ENCODE data around the gene ZNF346. TPM values are rescaled to one million over a fixed set of nuclear protein-coding genes. Genes with fewer than 3 reads are reported as not detected.
A peak's percentile ranks its signal among the peaks of the same experiment; 100 is the strongest.

Gene ZNF346
- total and polyA plus RNA-seq, 8 donors: 4.5 to 10.4 (median 7.6) TPM

DNA sequence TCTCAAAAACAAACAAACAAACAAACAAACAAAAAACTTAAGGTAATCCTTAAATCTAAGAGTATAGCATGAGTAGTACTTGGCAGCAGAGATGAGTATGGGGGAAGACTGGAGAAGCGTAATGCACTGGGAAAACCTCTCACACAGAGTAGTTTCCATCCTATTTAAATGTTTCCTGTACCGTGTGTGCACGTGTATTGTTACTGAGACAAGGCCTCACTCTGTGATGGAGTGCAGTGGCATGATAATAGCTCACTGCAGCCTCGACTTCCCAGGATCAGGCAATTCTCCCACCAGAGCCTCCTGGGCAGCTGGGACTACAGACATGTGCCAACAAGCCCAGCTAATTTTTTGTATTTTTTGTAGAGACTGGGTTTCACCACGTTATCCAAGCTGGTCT lies 18.8 kb upstream of the ZNF346 start:
- FAIRE-seq (no peak), DNase-seq (no peak), ATAC-seq (no peak)
- Histone ChIP-seq H3K27ac (no peak overlapping the region), H3K27me3 (no peaks in the 10 kb centered on the region), H3K9me3 (no peaks in the 10 kb centered on the region), H3K36me3 (no peaks in the 10 kb centered on the region), H3K4me1 (peaks cover 5 to 13% (median 8%) of the 10 kb centered on the region in 3 donors), H3K4me3 (no peak overlapping the region)
- 72 to 73% methylated on average over 5 of the region's 5 CpGs for WGBS, 2 donors
- TF ChIP-seq, protein P1, sequence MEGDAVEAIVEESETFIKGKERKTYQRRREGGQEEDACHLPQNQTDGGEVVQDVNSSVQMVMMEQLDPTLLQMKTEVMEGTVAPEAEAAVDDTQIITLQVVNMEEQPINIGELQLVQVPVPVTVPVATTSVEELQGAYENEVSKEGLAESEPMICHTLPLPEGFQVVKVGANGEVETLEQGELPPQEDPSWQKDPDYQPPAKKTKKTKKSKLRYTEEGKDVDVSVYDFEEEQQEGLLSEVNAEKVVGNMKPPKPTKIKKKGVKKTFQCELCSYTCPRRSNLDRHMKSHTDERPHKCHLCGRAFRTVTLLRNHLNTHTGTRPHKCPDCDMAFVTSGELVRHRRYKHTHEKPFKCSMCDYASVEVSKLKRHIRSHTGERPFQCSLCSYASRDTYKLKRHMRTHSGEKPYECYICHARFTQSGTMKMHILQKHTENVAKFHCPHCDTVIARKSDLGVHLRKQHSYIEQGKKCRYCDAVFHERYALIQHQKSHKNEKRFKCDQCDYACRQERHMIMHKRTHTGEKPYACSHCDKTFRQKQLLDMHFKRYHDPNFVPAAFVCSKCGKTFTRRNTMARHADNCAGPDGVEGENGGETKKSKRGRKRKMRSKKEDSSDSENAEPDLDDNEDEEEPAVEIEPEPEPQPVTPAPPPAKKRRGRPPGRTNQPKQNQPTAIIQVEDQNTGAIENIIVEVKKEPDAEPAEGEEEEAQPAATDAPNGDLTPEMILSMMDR (IDR thresholded peaks at IDR 0.05): no peak
- intact Hi-C loops (cut with DNase I): no loop called here

DNA sequence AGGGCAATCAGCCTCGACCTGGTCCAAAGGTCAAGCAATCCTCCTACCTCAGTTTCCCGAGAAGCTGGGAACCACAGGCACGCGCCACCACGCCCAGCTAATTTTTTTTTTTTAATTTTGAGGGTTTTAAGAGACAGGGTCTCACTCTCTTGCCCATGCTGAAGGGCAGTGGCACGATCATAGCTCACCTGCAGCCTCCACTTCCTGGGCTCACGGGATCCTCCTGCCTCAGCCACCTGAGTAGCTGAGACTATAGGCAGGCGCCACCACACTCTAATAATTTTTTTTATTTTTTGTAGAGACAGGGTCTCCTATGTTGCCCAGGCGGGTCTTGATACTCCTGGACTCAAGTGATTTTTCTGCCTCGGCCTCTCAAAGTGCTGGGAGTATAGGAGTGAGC lies 17.5 kb upstream of the ZNF346 start:
- no peak for ATAC-seq
- no peak for DNase-seq
- WGBS, 2 donors: 82 to 89% methylated on average over 10 of the region's 10 CpGs
- Histone ChIP-seq H3K4me3 (peak overlapping the region in 2 of 4 donors; percentile 57 to 81), H3K27me3 (no peaks in the 10 kb centered on the region), H3K27ac (no peak overlapping the region), H3K36me3 (no peaks in the 10 kb centered on the region), H3K4me1 (peaks cover 5 to 13% (median 8%) of the 10 kb centered on the region in 3 donors), H3K9me3 (no peaks in the 10 kb centered on the region)
- TF ChIP-seq, protein P1 (IDR thresholded peaks at IDR 0.05): no peak
- intact Hi-C loops (cut with DNase I): no loop called here
- no peak for FAIRE-seq

DNA sequence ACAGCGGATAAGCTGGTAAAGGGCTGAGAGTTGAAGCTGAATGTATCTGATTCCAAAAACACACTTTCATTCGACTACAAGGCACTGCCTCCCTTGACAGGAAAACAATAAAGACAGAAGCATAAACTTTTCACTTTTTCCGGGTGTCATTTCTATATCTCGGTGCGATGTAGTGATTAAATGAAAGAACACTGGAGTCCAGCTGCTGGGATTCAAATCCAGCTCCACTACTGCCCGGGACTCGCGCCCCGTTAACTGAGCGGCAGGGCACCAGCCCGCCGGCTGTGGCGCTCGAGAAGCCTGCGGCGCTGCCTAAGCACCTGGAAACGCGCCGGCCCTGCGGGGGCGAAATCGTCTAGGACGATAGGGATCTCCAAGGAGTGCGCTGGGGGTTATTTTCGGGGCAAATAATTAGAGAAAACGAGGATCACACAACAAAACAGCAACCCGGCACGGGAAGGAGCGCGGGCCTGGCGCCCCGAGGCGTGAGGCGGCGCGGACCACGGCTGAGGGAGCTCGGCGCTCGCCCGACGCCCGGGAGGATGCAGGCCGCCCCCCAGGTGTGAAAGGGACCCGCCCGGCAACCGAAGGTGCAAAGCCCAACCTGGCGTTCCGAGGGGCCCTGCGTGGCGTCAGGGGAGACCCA lies 16.8 kb upstream of the ZNF346 start:
- ATAC-seq: peak; percentile 78 to 90 (median 82)

DNA sequence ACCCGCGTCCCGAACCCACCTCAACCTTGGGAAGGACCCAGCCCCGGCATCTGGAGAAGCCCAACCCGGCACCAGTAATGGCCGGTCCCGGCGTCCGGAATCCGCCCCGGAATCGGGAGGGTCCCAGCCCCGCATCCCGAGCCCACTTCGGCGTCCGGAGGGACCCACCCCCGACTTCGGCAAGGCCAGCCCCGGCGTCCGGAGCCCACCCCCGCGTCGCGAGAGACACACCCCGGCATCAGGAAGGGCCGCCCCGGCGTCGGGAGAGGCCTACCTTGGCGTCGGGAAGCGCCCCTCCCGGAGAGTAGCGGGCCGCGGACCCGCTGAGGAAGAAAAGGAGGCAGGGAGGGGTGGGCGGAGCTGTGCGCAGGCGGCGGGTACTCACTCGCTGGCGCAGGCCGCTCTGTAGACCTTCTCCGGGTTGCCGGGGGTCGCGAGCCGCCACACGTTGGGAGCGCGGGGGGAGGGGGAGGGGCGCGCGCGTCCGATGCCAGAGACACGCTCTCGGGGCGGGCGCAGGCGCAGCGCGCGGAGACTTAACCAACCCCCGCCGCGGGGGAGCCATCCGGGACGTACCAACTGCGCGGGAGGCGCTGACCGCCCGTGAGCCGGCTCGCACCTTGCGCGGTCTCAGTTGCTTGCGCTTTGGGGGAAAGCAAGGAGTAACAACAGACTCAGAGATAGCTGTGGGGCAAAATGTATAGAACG lies 16.1 kb upstream of the ZNF346 start, which contains the start of gene UIMC1:
TSS of gene UIMC1 (minus strand) at position 515 of the 708 bp plus-strand sequence. CDS start 24,164 bp downstream, outside the sequence.
- H3K9me3 ChIP-seq: no peaks in the 10 kb centered on the region
- TF ChIP-seq, protein P1 (IDR thresholded peaks at IDR 0.05): no peak
- WGBS, 2 donors: 0 to 1% methylated on average over 65 to 83 of the region's 83 CpGs
- peak within 1 kb of the TSS; percentile 84 to 95 (median 91) for H3K27ac ChIP-seq
- ATAC-seq (peak; percentile 92 to 96 (median 93)), FAIRE-seq (no peak), DNase-seq (peak; percentile 89 to 96 (median 90))
- peaks cover 5 to 13% (median 8%) of the 10 kb centered on the region in 3 donors for H3K4me1 ChIP-seq
- no peaks in the 10 kb centered on the region for H3K27me3 ChIP-seq
- intact Hi-C loops (cut with DNase I): no loop called here
- peak within 1 kb of the TSS; percentile 57 to 98 (median 80) for H3K4me3 ChIP-seq
- H3K36me3 ChIP-seq: no peaks in the 10 kb centered on the region

More for the DNA sequence above, 16.8 kb upstream of the ZNF346 start:
- peak overlapping the region; percentile 57 to 98 (median 80) for H3K4me3 ChIP-seq
- no peaks in the 10 kb centered on the region for H3K36me3 ChIP-seq
- H3K9me3 ChIP-seq: no peaks in the 10 kb centered on the region
- WGBS, 2 donors: 0% methylated on average over 50 to 51 of the region's 51 CpGs
- DNase-seq (peak; percentile 47 to 90 (median 78)), FAIRE-seq (no peak)
- H3K4me1 ChIP-seq: peaks cover 5 to 13% (median 8%) of the 10 kb centered on the region in 3 donors
- intact Hi-C loops (cut with DNase I): no loop called here
- H3K27me3 ChIP-seq: no peaks in the 10 kb centered on the region
- TF ChIP-seq, protein P1 (IDR thresholded peaks at IDR 0.05): peak in 3 of 4 donors; percentile 17 to 32 (median 25)
- H3K27ac ChIP-seq: peak overlapping the region; percentile 84 to 95 (median 91)

Data from pancreas (tissue), 10 donors.